SK-N-MC (cell line): ENCODE data around the gene CLEC4E.

Experiments
- EZH2 ChIP-seq: fragments of 200-600 bp; sonication (generic); IDR thresholded peaks from one replicate; pipeline ENCODE4 v1.6.1; 2017; ENCODE audit warnings: antibody characterized with exemption
- FOXP2 ChIP-seq: optimal IDR thresholded peaks from 2 replicates; pipeline ENCODE3; 2011; ENCODE audit warnings: mild to moderate bottlenecking, moderate library complexity; ENCODE audit not compliant: insufficient read depth; ENCODE audit errors: extremely low read length, control extremely low read depth
- POLR2AphosphoS5 ChIP-seq: IDR thresholded peaks from 2 replicates; pipeline ENCODE4 v1.6.1; 2012; ENCODE audit warnings: mild to moderate bottlenecking, low read depth, low read length, borderline replicate concordance

- TF ChIP-seq EZH2 (no peak), POLR2AphosphoS5 (no peak), FOXP2 (no peak)
Observed at GRCh38 chr12:8584004-8584403, 43.3 kb upstream of the CLEC4E start.
